ENCODE data around the gene ASB2.

The ASB2 gene

DNA sequence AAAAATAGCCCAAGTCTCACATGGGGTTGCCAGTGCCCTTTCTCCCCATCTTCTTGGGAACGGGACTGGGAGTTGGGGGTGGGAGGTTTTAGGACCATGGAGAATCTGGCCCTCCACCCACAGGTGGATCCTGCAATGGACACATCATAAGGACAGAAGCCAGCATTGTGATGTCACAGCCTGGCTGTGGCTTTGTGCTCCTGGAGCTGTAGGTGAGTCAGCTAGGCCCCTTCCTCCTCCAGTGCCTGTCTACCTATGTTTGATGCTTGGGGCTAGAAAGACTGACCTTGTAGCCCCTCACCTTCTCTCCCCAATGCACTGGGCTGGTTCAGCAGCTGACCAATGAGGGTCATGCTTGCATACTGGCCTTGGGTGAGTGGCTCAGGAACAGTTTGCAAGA is 20.7 kb upstream of the ASB2 start, which contains the start of gene CCDC197:
Gene CCDC197 (plus strand): TSS at position 220 of the 400 bp plus-strand sequence. CDS start 831 bp downstream, outside the sequence.
- Histone ChIP-seq H3K27me3 (ENCODE audit: control insufficient read depth, low read length) (0 out of 2 replicates have a peak, but pooled peaks cover 3% of the 10 kb centered on the region), H3K4me3 (ENCODE audit: low read length) (no peak within 1 kb of the TSS), H3K9me2 (replicated peaks; ENCODE audit: control insufficient read depth, low read length) (no peaks in the 10 kb centered on the region), H4K20me1 (ENCODE audit: control insufficient read depth, insufficient read depth, low read depth, low read length) (no peaks in the 10 kb centered on the region), H3K36me3 (ENCODE audit: control insufficient read depth, low read length) (no peaks in the 10 kb centered on the region), H3K4me2 (ENCODE audit: low read length) (no peak within 1 kb of the TSS), H3K4me1 (ENCODE audit: control insufficient read depth, low read length) (peaks cover 8% of the 10 kb centered on the region), H3K79me2 (ENCODE audit: control insufficient read depth, low read length) (no peaks in the 10 kb centered on the region), H3F3A (ENCODE audit: control insufficient read depth, insufficient read depth) (no peaks in the 10 kb centered on the region), H3K9me3 (ENCODE audit: control insufficient read depth, insufficient read depth, low read length) (no peaks in the 10 kb centered on the region), H3K27ac (ENCODE audit: low read depth, low read length) (no peak within 1 kb of the TSS)
- TF ChIP-seq, protein P1, sequence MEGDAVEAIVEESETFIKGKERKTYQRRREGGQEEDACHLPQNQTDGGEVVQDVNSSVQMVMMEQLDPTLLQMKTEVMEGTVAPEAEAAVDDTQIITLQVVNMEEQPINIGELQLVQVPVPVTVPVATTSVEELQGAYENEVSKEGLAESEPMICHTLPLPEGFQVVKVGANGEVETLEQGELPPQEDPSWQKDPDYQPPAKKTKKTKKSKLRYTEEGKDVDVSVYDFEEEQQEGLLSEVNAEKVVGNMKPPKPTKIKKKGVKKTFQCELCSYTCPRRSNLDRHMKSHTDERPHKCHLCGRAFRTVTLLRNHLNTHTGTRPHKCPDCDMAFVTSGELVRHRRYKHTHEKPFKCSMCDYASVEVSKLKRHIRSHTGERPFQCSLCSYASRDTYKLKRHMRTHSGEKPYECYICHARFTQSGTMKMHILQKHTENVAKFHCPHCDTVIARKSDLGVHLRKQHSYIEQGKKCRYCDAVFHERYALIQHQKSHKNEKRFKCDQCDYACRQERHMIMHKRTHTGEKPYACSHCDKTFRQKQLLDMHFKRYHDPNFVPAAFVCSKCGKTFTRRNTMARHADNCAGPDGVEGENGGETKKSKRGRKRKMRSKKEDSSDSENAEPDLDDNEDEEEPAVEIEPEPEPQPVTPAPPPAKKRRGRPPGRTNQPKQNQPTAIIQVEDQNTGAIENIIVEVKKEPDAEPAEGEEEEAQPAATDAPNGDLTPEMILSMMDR (IDR thresholded peaks at IDR 0.05; ENCODE audit: low read depth, low read length, poor library complexity, severe bottlenecking): no peak
- no peak for TF ChIP-seq EZH2phosphoT487 (IDR thresholded peaks at IDR 0.05; ENCODE audit: borderline replicate concordance, low read length)

DNA sequence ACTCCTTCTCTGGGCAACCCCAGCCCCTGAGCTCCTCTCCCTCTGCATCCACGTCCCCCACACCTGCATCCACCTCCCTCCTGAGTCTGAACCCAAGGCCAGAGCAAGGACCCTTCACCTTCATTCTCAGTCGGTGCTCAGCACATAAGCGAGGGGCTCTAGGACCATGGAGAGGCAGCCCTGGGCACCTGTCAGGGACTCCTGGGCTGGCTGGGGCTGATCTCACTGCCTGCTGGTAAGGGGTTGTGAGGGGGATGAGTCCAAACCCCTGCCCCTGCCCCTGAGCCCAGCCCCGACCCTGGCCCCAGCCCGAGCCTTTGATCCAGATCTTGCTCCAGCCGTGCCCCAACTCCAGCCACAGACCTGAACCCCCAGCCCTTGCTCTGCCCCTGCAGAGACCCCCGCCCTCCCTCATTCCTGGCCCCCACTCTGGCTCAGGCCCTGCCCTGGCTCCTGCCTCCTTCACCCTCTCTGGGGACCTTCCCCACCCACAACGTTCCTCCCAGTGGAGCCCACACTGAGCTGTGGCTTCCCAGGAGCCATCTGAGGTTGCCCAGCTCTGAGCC is 19.8 kb upstream of the ASB2 start:
- TF ChIP-seq, protein P1 (IDR thresholded peaks at IDR 0.05; ENCODE audit: low read depth, low read length, poor library complexity, severe bottlenecking): no peak
- TF ChIP-seq EZH2phosphoT487 (IDR thresholded peaks at IDR 0.05; ENCODE audit: borderline replicate concordance, low read length): no peak
- no peak overlapping the region for H3K27ac ChIP-seq (ENCODE audit: low read depth, low read length)
- no peak overlapping the region for H3K4me2 ChIP-seq (ENCODE audit: low read length)
- no peaks in the 10 kb centered on the region for H4K20me1 ChIP-seq (ENCODE audit: control insufficient read depth, insufficient read depth, low read depth, low read length)
- H3K9me3 ChIP-seq (ENCODE audit: control insufficient read depth, insufficient read depth, low read length): no peaks in the 10 kb centered on the region
- no peaks in the 10 kb centered on the region for H3K36me3 ChIP-seq (ENCODE audit: control insufficient read depth, low read length)
- H3K27me3 ChIP-seq (ENCODE audit: control insufficient read depth, low read length): 0 out of 2 replicates have a peak, but pooled peaks cover 3% of the 10 kb centered on the region
- H3K4me1 ChIP-seq (ENCODE audit: control insufficient read depth, low read length): peaks cover 2% of the 10 kb centered on the region
- no peaks in the 10 kb centered on the region for H3K79me2 ChIP-seq (ENCODE audit: control insufficient read depth, low read length)
- no peaks in the 10 kb centered on the region for H3F3A ChIP-seq (ENCODE audit: control insufficient read depth, insufficient read depth)
- H3K9me2 ChIP-seq (replicated peaks; ENCODE audit: control insufficient read depth, low read length): no peaks in the 10 kb centered on the region
- no peak overlapping the region for H3K4me3 ChIP-seq (ENCODE audit: low read length)

DNA sequence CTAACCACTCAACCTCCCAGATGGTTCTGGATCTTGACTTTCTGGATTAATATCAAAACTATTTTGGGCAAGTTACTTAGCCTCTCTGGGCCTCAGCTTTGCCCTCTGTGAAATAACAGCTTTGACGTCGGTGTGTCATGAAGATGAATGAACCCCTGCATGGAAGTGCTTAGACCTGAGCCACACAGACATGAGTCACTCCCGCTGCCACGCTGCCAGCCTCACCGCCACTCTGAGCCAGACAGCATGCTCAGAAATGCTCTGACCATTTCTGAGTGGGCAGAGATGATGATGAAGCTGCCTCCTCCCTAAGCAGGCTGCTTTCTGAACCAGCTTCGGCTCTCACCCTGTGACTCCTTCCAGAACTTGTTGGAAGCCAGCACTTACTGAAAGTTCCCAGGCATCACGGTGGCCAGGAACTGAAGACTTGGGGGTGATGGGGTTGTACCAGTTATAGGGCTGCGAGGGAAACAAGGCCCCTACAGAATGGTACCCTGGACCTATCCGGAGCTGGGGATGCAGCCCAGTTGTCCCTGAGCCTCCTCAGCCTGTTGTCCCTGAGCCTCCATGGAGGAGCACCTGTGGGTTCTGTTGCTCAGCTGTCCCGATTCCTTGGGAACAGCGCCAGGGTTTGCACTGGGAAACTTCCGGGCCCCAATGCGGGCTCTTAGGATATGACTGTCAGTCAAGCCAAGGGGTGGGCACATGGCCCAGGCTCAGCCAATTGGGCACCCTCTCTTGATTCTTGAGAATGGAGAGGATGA is 18.7 kb upstream of the ASB2 start:
- Histone ChIP-seq H3K27ac (ENCODE audit: low read depth, low read length) (no peak overlapping the region), H3K79me2 (ENCODE audit: control insufficient read depth, low read length) (no peaks in the 10 kb centered on the region)

More for the DNA sequence above, 18.7 kb upstream of the ASB2 start:
- H3K4me2 ChIP-seq (ENCODE audit: low read length): no peak overlapping the region
- peaks cover under 1% of the 10 kb centered on the region; the same call in 1 of the 2 replicates for H3K4me1 ChIP-seq (ENCODE audit: control insufficient read depth, low read length)
- 0 out of 2 replicates have a peak, but pooled peaks cover 3% of the 10 kb centered on the region for H3K27me3 ChIP-seq (ENCODE audit: control insufficient read depth, low read length)
- no peaks in the 10 kb centered on the region for H3K36me3 ChIP-seq (ENCODE audit: control insufficient read depth, low read length)
- H3K9me2 ChIP-seq (replicated peaks; ENCODE audit: control insufficient read depth, low read length): no peaks in the 10 kb centered on the region
- no peaks in the 10 kb centered on the region for H3F3A ChIP-seq (ENCODE audit: control insufficient read depth, insufficient read depth)
- TF ChIP-seq, protein P1 (IDR thresholded peaks at IDR 0.05; ENCODE audit: low read depth, low read length, poor library complexity, severe bottlenecking): no peak
- TF ChIP-seq EZH2phosphoT487 (IDR thresholded peaks at IDR 0.05; ENCODE audit: borderline replicate concordance, low read length): no peak
- no peaks in the 10 kb centered on the region for H3K9me3 ChIP-seq (ENCODE audit: control insufficient read depth, insufficient read depth, low read length)
- no peak overlapping the region for H3K4me3 ChIP-seq (ENCODE audit: low read length)
- no peaks in the 10 kb centered on the region for H4K20me1 ChIP-seq (ENCODE audit: control insufficient read depth, insufficient read depth, low read depth, low read length)

Data from DOHH2 (cell line).